ENCODE measurements around the gene PLEKHH2. TPM values are rescaled to one million over a fixed set of nuclear protein-coding genes. Genes with fewer than 3 reads are reported as not detected.

PLEKHH2 gene
- total RNA-seq, 1 experiment from 2014 or later: 0.29 TPM

DNA sequence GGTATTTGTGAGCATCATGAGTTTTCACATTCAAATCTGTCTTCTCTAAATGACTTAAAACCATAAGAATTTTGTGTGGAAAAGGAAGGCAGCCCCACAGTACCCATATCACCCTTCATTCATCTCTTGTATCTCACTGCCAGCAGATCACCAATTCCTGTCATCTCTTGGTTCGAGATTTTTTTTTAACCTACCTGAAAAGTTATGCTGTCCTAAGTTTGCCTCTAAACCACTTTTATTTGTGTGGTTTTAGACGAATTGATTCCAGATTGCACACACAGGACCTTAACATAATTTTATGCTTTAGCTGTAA lies 169.6 kb downstream of the PLEKHH2 start:
- no peak for DNase-seq (ENCODE audit: low read depth)

- DNase-seq (ENCODE audit: low read depth): no peak
Measured at GRCh38 chr2:43810452-43810851, 173.4 kb downstream of the PLEKHH2 start.

DNA sequence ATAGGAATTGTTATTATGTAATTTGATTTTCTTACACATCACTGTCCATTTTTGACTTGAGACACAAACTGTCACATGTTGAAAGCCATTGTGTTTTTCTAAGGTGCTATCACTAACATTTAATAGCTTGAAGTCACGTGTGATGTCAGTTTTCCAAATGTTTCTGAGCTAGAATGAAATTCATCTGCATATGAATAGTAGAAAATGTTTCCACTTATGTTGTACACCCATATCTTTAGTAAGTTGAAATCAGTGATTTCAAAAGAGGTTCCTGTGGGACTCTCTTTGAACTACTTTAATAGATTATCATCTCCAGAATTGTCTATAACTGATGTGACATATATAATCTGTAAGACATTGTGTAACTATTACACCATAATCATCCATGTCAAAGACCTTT lies 173.8 kb downstream of the PLEKHH2 start:
- DNase-seq (ENCODE audit: low read depth): no peak

- no peak for DNase-seq (ENCODE audit: low read depth)
Measured at GRCh38 chr2:43812006-43812405, 174.9 kb downstream of the PLEKHH2 start.

GRCh38 chr2:43812947-43813346 lies 175.9 kb downstream of the PLEKHH2 start:
- DNase-seq (ENCODE audit: low read depth): no peak

- DNase-seq (ENCODE audit: low read depth): no peak
Measured at GRCh38 chr2:43814711-43815110, 177.7 kb downstream of the PLEKHH2 start.

Small RNAs within 50 kb of the gene (small RNA-seq; reads per million reads assigned to genes)
- gene RF00019: not detected
- not detected for gene RN7SKP66

Other genes starting within 250 kb of the PLEKHH2 start
- gene THADA, start 41.2 kb upstream of the PLEKHH2 start, total RNA-seq (2014; rRNA removed; shearing (Covaris generic)): 29.5 and 43.5 TPM in 2 replicates
- gene C1GALT1C1L, start 39.2 kb downstream of the PLEKHH2 start, total RNA-seq (2014; rRNA removed; shearing (Covaris generic)): 0.87 and 1.7 TPM in 2 replicates
- 4.8 and 7.5 TPM in 2 replicates for gene DYNC2LI1, start 136.8 kb downstream of the PLEKHH2 start, total RNA-seq (2014; rRNA removed; shearing (Covaris generic))
- gene ABCG5, start 201.6 kb downstream of the PLEKHH2 start, total RNA-seq (2014; rRNA removed; shearing (Covaris generic)): not detected in 2 replicates
- not detected in 2 replicates for gene ABCG8, start 201.7 kb downstream of the PLEKHH2 start, total RNA-seq (2014; rRNA removed; shearing (Covaris generic))